WTC11 (cell line): Measurements from ENCODE around the gene CFDP1.

Experiments used
- CBFB ChIP-seq: sonication (generic); formaldehyde crosslinking; IDR thresholded peaks from 2 replicates; pipeline ENCODE4 v1.8.1; 2022; ENCODE audit warnings: mild to moderate bottlenecking, low read depth, missing genetic modification reagents
- CTCF ChIP-seq: fragments of 200-600 bp; IDR thresholded peaks from 2 replicates; pipeline ENCODE4 v1.8.0; 2022; ENCODE audit warnings: antibody characterized with exemption
- ETV6 ChIP-seq: sonication (generic); formaldehyde crosslinking; IDR thresholded peaks from 2 replicates; pipeline ENCODE4 v1.8.1; 2022; ENCODE audit warnings: mild to moderate bottlenecking, missing genetic modification reagents
- GRHL2 ChIP-seq: fragments of 250-450 bp; sonication (Bioruptor Pico); IDR thresholded peaks from 2 replicates; pipeline ENCODE4 v1.8.0; 2022; ENCODE audit warnings: mild to moderate bottlenecking, moderate library complexity; ENCODE audit not compliant: insufficient replicate concordance, severe bottlenecking
- MAX ChIP-seq: sonication (generic); formaldehyde crosslinking; IDR thresholded peaks from 2 replicates; pipeline ENCODE4 v1.8.0; 2022; ENCODE audit warnings: mild to moderate bottlenecking, missing genetic modification reagents
- RORB ChIP-seq: fragments of 250-450 bp; sonication (Bioruptor Pico); IDR thresholded peaks from 2 replicates; pipeline ENCODE4 v1.9.0; 2021; ENCODE audit warnings: mild to moderate bottlenecking
- TEAD1 ChIP-seq: sonication (generic); formaldehyde crosslinking; IDR thresholded peaks from 2 replicates; pipeline ENCODE4 v1.8.0; 2022; ENCODE audit warnings: mild to moderate bottlenecking, missing genetic modification reagents
- USF2 ChIP-seq: sonication (generic); formaldehyde crosslinking; IDR thresholded peaks from 2 replicates; pipeline ENCODE4 v1.8.1; 2023; ENCODE audit warnings: mild to moderate bottlenecking, missing genetic modification reagents, moderate library complexity
- ZNF317 ChIP-seq: sonication (generic); formaldehyde crosslinking; IDR thresholded peaks from 2 replicates; pipeline ENCODE4 v1.8.1; 2023; ENCODE audit warnings: low read depth, mild to moderate bottlenecking, moderate library complexity, missing genetic modification reagents, borderline replicate concordance
- ZNF396 ChIP-seq: fragments of 250-450 bp; sonication (Bioruptor Pico); IDR thresholded peaks from 2 replicates; pipeline ENCODE4 v1.8.0; 2021; ENCODE audit warnings: mild to moderate bottlenecking, moderate library complexity, borderline replicate concordance
- ZNF512 ChIP-seq: sonication (generic); formaldehyde crosslinking; IDR thresholded peaks from 2 replicates; pipeline ENCODE4 v1.8.1; 2022; ENCODE audit warnings: missing genetic modification reagents, borderline replicate concordance

GRCh38 chr16:75317101-75317522 is 116.2 kb downstream of the CFDP1 start:
- TF ChIP-seq ZNF396 (no peak), CTCF (no peak), ZNF512 (no peak), CBFB (no peak), MAX (no peak), ETV6 (CRISPR knock-in tag) (no peak), ZNF317 (CRISPR knock-in tag) (no peak), GRHL2 (CRISPR knock-in tag) (no peak), USF2 (CRISPR knock-in tag) (no peak), RORB (CRISPR knock-in tag) (no peak), TEAD1 (no peak)
